Lower leg skin (tissue), 3 donors: ENCODE results near the gene B3GALT5.

ENCODE experiments used
- CTCF ChIP-seq, 3 donors: fragments of 450-650 bp; IDR thresholded peaks; one replicate each; pipeline ENCODE4 v1.5.1; 2016; ENCODE audit warnings: antibody characterized with exemption in 3 of 3, mild to moderate bottlenecking in 3 of 3, moderate library complexity in 2 of 3
- POLR2A ChIP-seq, 2 donors: fragments of 450-650 bp; IDR thresholded peaks; one replicate each; pipeline ENCODE4 v1.6.1; 2016 to 2017; ENCODE audit warnings: antibody characterized with exemption in 2 of 2, mild to moderate bottlenecking in 1 of 2, moderate library complexity in 1 of 2

- TF ChIP-seq CTCF (IDR thresholded peaks at IDR 0.05) = no peak
- TF ChIP-seq POLR2A (IDR thresholded peaks at IDR 0.05) = no peak
These were observed 55.6 kb downstream of the B3GALT5 start for GRCh38 chr21:39668369-39668768.
